DND-41 (cell line): ENCODE data around the gene KCNIP4.

Experiments used
- EZH2 ChIP-seq: IDR thresholded peaks from 3 replicates; pipeline ENCODE4 v1.6.1; 2012; ENCODE audit warnings: borderline replicate concordance, low read depth, mild to moderate bottlenecking, moderate library complexity, low read length, inconsistent platforms; ENCODE audit not compliant: severe bottlenecking
- TF ChIP-seq, protein P1 (sequence below): IDR thresholded peaks from 2 replicates; pipeline ENCODE4 v1.5.1; 2012; ENCODE audit warnings: borderline replicate concordance, low read length, moderate library complexity, mild to moderate bottlenecking; ENCODE audit not compliant: poor library complexity, severe bottlenecking; ENCODE audit errors: extremely low read depth

- TF ChIP-seq, protein P1, sequence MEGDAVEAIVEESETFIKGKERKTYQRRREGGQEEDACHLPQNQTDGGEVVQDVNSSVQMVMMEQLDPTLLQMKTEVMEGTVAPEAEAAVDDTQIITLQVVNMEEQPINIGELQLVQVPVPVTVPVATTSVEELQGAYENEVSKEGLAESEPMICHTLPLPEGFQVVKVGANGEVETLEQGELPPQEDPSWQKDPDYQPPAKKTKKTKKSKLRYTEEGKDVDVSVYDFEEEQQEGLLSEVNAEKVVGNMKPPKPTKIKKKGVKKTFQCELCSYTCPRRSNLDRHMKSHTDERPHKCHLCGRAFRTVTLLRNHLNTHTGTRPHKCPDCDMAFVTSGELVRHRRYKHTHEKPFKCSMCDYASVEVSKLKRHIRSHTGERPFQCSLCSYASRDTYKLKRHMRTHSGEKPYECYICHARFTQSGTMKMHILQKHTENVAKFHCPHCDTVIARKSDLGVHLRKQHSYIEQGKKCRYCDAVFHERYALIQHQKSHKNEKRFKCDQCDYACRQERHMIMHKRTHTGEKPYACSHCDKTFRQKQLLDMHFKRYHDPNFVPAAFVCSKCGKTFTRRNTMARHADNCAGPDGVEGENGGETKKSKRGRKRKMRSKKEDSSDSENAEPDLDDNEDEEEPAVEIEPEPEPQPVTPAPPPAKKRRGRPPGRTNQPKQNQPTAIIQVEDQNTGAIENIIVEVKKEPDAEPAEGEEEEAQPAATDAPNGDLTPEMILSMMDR = no peak
- TF ChIP-seq EZH2 = no peak
These were observed 966.0 kb downstream of the KCNIP4 start for GRCh38 chr4:20982544-20982943.
